Testis (tissue), 2 donors: ENCODE measurements around the gene CLNK.

Experiments
- POLR2A ChIP-seq: fragments of 450-650 bp; IDR thresholded peaks from one replicate; pipeline ENCODE4 v1.6.1; 2017; ENCODE audit warnings: antibody characterized with exemption, mild to moderate bottlenecking, moderate library complexity
- TF ChIP-seq, protein P1 (sequence below), 3 experiments: fragments of 450-650 bp in 2 of 3; fragments of 200-600 bp in 1 of 3; sonication (generic) in 1 of 3; IDR thresholded peaks; one replicate each; pipeline ENCODE4 v1.5.1; 2016 to 2019; ENCODE audit warnings: antibody characterized with exemption in 3 of 3, mild to moderate bottlenecking in 2 of 3, moderate library complexity in 1 of 3

GRCh38 chr4:10704430-10704810, 19.9 kb upstream of the CLNK start:
- TF ChIP-seq, protein P1, sequence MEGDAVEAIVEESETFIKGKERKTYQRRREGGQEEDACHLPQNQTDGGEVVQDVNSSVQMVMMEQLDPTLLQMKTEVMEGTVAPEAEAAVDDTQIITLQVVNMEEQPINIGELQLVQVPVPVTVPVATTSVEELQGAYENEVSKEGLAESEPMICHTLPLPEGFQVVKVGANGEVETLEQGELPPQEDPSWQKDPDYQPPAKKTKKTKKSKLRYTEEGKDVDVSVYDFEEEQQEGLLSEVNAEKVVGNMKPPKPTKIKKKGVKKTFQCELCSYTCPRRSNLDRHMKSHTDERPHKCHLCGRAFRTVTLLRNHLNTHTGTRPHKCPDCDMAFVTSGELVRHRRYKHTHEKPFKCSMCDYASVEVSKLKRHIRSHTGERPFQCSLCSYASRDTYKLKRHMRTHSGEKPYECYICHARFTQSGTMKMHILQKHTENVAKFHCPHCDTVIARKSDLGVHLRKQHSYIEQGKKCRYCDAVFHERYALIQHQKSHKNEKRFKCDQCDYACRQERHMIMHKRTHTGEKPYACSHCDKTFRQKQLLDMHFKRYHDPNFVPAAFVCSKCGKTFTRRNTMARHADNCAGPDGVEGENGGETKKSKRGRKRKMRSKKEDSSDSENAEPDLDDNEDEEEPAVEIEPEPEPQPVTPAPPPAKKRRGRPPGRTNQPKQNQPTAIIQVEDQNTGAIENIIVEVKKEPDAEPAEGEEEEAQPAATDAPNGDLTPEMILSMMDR (IDR thresholded peaks at IDR 0.05) = no peak
- no peak for TF ChIP-seq POLR2A
